ENCODE measurements around the gene GTF3C5.
"Not testable (repeated sequence)": the region's sequence is repeated elsewhere in the genome, so short reads cannot be mapped to it uniquely, and the experiment has no call there.

GTF3C5 gene

GRCh38 chr9:133071484-133072150 lies 40.8 kb downstream of the GTF3C5 start:
- DNase-seq (ENCODE audit: low read depth), result no peak

GRCh38 chr9:133072210-133072609 lies 41.4 kb downstream of the GTF3C5 start:
- not testable (repeated sequence) for DNase-seq (ENCODE audit: low read depth)

GRCh38 chr9:133073086-133074014 lies 42.6 kb downstream of the GTF3C5 start:
- no peak for DNase-seq (ENCODE audit: low read depth)

GRCh38 chr9:133074111-133074651 lies 43.4 kb downstream of the GTF3C5 start:
- DNase-seq (ENCODE audit: low read depth), result peak; percentile 14

- DNase-seq (ENCODE audit: low read depth), result peak; percentile 53
Observed at GRCh38 chr9:133075925-133076630, 45.3 kb downstream of the GTF3C5 start.

GRCh38 chr9:133076691-133077090 lies 45.9 kb downstream of the GTF3C5 start:
- DNase-seq (ENCODE audit: low read depth), result no peak

- no peak for DNase-seq (ENCODE audit: low read depth)
Observed at GRCh38 chr9:133078486-133078885, 47.7 kb downstream of the GTF3C5 start.

- DNase-seq (ENCODE audit: low read depth), result no peak
Observed at GRCh38 chr9:133080161-133080560, 49.4 kb downstream of the GTF3C5 start.

GRCh38 chr9:133080786-133081779 lies 50.3 kb downstream of the GTF3C5 start:
- DNase-seq (ENCODE audit: low read depth), result not testable (repeated sequence)

- DNase-seq (ENCODE audit: low read depth), result not testable (repeated sequence)
Observed at GRCh38 chr9:133081957-133082644, 51.3 kb downstream of the GTF3C5 start.

GRCh38 chr9:133083688-133084087 lies 52.9 kb downstream of the GTF3C5 start:
- DNase-seq (ENCODE audit: low read depth), result not testable (repeated sequence)

- not testable (repeated sequence) for DNase-seq (ENCODE audit: low read depth)
Observed at GRCh38 chr9:133086212-133086860, 55.5 kb downstream of the GTF3C5 start.

- no peak for DNase-seq (ENCODE audit: low read depth)
Observed at GRCh38 chr9:133086894-133087293, 56.1 kb downstream of the GTF3C5 start.

- no peak for DNase-seq (ENCODE audit: low read depth)
Observed at GRCh38 chr9:133087429-133088145, 56.8 kb downstream of the GTF3C5 start.

GRCh38 chr9:133088146-133088750 lies 57.5 kb downstream of the GTF3C5 start:
- DNase-seq (ENCODE audit: low read depth), result no peak

GRCh38 chr9:133088756-133089155 lies 58.0 kb downstream of the GTF3C5 start:
- DNase-seq (ENCODE audit: low read depth), result no peak

GRCh38 chr9:133089271-133089671 lies 58.5 kb downstream of the GTF3C5 start:
- no peak for DNase-seq (ENCODE audit: low read depth)

GRCh38 chr9:133090187-133090586 lies 59.4 kb downstream of the GTF3C5 start:
- no peak for DNase-seq (ENCODE audit: low read depth)

Measured in HS-5 (cell line).